Measurements from ENCODE around the gene PRICKLE3. TPM values are rescaled to one million over a fixed set of nuclear protein-coding genes. Genes with fewer than 3 reads are reported as not detected.

The PRICKLE3 gene
- total RNA-seq, 1 donor from 2014 or later = 14.2 TPM

DNA sequence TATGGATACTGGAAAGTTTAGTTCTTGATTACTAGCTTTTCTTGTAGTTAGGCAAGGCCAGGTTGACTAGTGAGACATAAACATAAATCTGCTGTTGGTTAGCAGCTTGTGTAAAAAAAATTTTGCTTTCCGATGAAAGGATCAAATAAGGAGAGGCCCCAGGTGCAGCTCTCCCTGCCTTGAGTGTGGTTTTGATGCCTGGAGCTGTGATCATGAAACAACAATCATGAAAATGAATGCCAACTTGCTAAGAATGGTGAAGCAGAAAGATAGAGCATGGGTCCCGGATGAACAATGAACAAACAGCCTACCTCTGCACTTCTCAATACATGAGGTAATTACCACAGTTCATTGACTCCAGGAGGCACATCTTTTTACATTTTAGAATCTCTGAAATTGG is 28.2 kb upstream of the PRICKLE3 start:
- peak; percentile 75 for FAIRE-seq
- no peaks in the 10 kb centered on the region for H3K36me3 Mint-ChIP-seq (ENCODE audit: low read depth, unreplicated experiment)
- H3K4me2 ChIP-seq (ENCODE audit: low read length) = no peak overlapping the region
- no peaks in the 10 kb centered on the region for H3K79me2 ChIP-seq (ENCODE audit: insufficient read depth, low read length)
- no peak for TF ChIP-seq EZH2 (IDR thresholded peaks at IDR 0.05; ENCODE audit: insufficient read depth, low read length)
- TF ChIP-seq, protein P1, sequence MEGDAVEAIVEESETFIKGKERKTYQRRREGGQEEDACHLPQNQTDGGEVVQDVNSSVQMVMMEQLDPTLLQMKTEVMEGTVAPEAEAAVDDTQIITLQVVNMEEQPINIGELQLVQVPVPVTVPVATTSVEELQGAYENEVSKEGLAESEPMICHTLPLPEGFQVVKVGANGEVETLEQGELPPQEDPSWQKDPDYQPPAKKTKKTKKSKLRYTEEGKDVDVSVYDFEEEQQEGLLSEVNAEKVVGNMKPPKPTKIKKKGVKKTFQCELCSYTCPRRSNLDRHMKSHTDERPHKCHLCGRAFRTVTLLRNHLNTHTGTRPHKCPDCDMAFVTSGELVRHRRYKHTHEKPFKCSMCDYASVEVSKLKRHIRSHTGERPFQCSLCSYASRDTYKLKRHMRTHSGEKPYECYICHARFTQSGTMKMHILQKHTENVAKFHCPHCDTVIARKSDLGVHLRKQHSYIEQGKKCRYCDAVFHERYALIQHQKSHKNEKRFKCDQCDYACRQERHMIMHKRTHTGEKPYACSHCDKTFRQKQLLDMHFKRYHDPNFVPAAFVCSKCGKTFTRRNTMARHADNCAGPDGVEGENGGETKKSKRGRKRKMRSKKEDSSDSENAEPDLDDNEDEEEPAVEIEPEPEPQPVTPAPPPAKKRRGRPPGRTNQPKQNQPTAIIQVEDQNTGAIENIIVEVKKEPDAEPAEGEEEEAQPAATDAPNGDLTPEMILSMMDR (IDR thresholded peaks at IDR 0.05; ENCODE audit: insufficient read depth, low read depth, low read length) = no peak
- no peak for DNase-seq (ENCODE audit: low read depth)
- H3K4me1 ChIP-seq (ENCODE audit: insufficient read depth, low read length) = no peaks in the 10 kb centered on the region
- no peaks in the 10 kb centered on the region for H4K20me1 ChIP-seq (ENCODE audit: insufficient read depth, low read length)
- H3K36me3 ChIP-seq (ENCODE audit: insufficient read depth, low read length) = no peaks in the 10 kb centered on the region
- H3K4me1 Mint-ChIP-seq (ENCODE audit: low read depth, unreplicated experiment) = no peaks in the 10 kb centered on the region
- peaks cover 2% of the 10 kb centered on the region for H3K9me3 Mint-ChIP-seq (ENCODE audit: unreplicated experiment)
- no peaks in the 10 kb centered on the region for H3K9me3 ChIP-seq (ENCODE audit: insufficient read depth, low read depth, low read length)
- H3K9ac ChIP-seq (ENCODE audit: low read length) = no peak overlapping the region
- no peaks in the 10 kb centered on the region for H3K27me3 ChIP-seq (ENCODE audit: insufficient read depth, low read length)
- no peak overlapping the region for H3K27ac ChIP-seq (ENCODE audit: low read depth, low read length)
- H3K4me3 Mint-ChIP-seq (ENCODE audit: unreplicated experiment) = no peak overlapping the region
- H3K27me3 Mint-ChIP-seq (ENCODE audit: low read depth, unreplicated experiment) = peaks cover 14% of the 10 kb centered on the region
- no peak overlapping the region for H2AFZ ChIP-seq (ENCODE audit: low read depth, low read length)
- no peak overlapping the region for H3K27ac Mint-ChIP-seq (ENCODE audit: unreplicated experiment)
- H3K4me3 ChIP-seq (ENCODE audit: insufficient read depth, low read depth, low read length) = no peak overlapping the region

DNA sequence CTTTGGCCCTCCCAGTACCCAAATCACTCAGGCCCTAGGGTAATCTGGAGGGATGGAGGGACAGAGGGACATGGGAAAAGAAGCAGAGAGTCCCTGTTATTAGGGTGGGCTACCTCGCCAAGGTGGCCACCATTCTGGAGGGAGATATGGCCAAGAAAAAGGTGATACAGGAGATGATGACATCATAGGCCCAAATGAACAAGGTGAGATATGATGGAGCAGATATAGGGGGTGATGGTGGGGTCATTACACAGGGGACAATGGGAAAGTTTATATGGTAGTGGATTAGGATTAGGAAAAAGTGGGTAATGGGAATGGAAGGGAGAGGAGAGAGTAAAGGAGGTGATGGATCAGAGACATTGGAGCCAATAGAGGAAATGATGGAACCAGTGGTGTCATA is 26.7 kb upstream of the PRICKLE3 start:
- FAIRE-seq (no peak), DNase-seq (ENCODE audit: low read depth) (no peak)
- no peak overlapping the region for H3K4me3 ChIP-seq (ENCODE audit: insufficient read depth, low read depth, low read length)
- no peaks in the 10 kb centered on the region for H3K36me3 Mint-ChIP-seq (ENCODE audit: low read depth, unreplicated experiment)
- H3K4me1 ChIP-seq (ENCODE audit: insufficient read depth, low read length) = no peaks in the 10 kb centered on the region
- H3K27me3 Mint-ChIP-seq (ENCODE audit: low read depth, unreplicated experiment) = peaks cover 13% of the 10 kb centered on the region
- no peak overlapping the region for H3K4me2 ChIP-seq (ENCODE audit: low read length)
- no peaks in the 10 kb centered on the region for H4K20me1 ChIP-seq (ENCODE audit: insufficient read depth, low read length)
- no peak overlapping the region for H3K27ac ChIP-seq (ENCODE audit: low read depth, low read length)
- no peak overlapping the region for H3K4me3 Mint-ChIP-seq (ENCODE audit: unreplicated experiment)
- H3K4me1 Mint-ChIP-seq (ENCODE audit: low read depth, unreplicated experiment) = no peaks in the 10 kb centered on the region
- H3K27me3 ChIP-seq (ENCODE audit: insufficient read depth, low read length) = no peaks in the 10 kb centered on the region
- H3K79me2 ChIP-seq (ENCODE audit: insufficient read depth, low read length) = no peaks in the 10 kb centered on the region
- TF ChIP-seq, protein P1 (IDR thresholded peaks at IDR 0.05; ENCODE audit: insufficient read depth, low read depth, low read length) = no peak
- TF ChIP-seq EZH2 (IDR thresholded peaks at IDR 0.05; ENCODE audit: insufficient read depth, low read length) = no peak
- peaks cover 2% of the 10 kb centered on the region for H3K9me3 Mint-ChIP-seq (ENCODE audit: unreplicated experiment)
- no peak overlapping the region for H3K27ac Mint-ChIP-seq (ENCODE audit: unreplicated experiment)
- H3K9me3 ChIP-seq (ENCODE audit: insufficient read depth, low read depth, low read length) = no peaks in the 10 kb centered on the region
- no peak overlapping the region for H2AFZ ChIP-seq (ENCODE audit: low read depth, low read length)
- H3K9ac ChIP-seq (ENCODE audit: low read length) = no peak overlapping the region
- H3K36me3 ChIP-seq (ENCODE audit: insufficient read depth, low read length) = no peaks in the 10 kb centered on the region

DNA sequence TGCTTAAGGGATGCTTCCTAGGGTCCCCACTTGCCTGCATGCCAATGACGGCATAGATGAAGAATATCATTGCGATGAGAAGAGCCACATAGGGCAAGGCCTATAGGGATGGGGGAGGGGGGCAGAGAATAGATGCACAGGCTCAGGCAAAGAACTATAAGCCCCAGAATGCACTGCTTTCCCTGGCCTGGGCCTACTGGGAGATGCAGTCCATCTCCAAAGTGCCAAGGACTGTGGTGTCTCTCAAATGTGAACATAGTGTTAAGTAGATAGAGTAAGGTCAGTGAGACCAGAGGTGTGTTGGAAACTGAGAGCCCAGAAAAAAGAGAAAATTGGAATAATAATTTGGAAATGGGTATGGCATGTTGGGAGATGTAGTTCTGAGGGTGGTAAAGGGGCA is 26.0 kb upstream of the PRICKLE3 start:
- peaks cover 12% of the 10 kb centered on the region for H3K27me3 Mint-ChIP-seq (ENCODE audit: low read depth, unreplicated experiment)
- no peaks in the 10 kb centered on the region for H3K36me3 Mint-ChIP-seq (ENCODE audit: low read depth, unreplicated experiment)
- H3K4me3 ChIP-seq (ENCODE audit: insufficient read depth, low read depth, low read length) = no peak overlapping the region

More for the DNA sequence above, 26.0 kb upstream of the PRICKLE3 start:
- H3K4me2 ChIP-seq (ENCODE audit: low read length) = no peak overlapping the region
- FAIRE-seq = peak; percentile 32
- TF ChIP-seq, protein P1 (IDR thresholded peaks at IDR 0.05; ENCODE audit: insufficient read depth, low read depth, low read length) = no peak
- no peak for TF ChIP-seq EZH2 (IDR thresholded peaks at IDR 0.05; ENCODE audit: insufficient read depth, low read length)
- Mint-ChIP-seq H3K4me3 (ENCODE audit: unreplicated experiment) (no peak overlapping the region), H3K27ac (ENCODE audit: unreplicated experiment) (no peak overlapping the region), H3K4me1 (ENCODE audit: low read depth, unreplicated experiment) (no peaks in the 10 kb centered on the region), H3K9me3 (ENCODE audit: unreplicated experiment) (peaks cover 2% of the 10 kb centered on the region)
- H3K79me2 ChIP-seq (ENCODE audit: insufficient read depth, low read length) = no peaks in the 10 kb centered on the region
- DNase-seq (ENCODE audit: low read depth) = no peak
- no peaks in the 10 kb centered on the region for H4K20me1 ChIP-seq (ENCODE audit: insufficient read depth, low read length)
- no peak overlapping the region for H2AFZ ChIP-seq (ENCODE audit: low read depth, low read length)
- no peaks in the 10 kb centered on the region for H3K36me3 ChIP-seq (ENCODE audit: insufficient read depth, low read length)
- no peaks in the 10 kb centered on the region for H3K27me3 ChIP-seq (ENCODE audit: insufficient read depth, low read length)
- H3K9ac ChIP-seq (ENCODE audit: low read length) = no peak overlapping the region
- no peak overlapping the region for H3K27ac ChIP-seq (ENCODE audit: low read depth, low read length)
- no peaks in the 10 kb centered on the region for H3K9me3 ChIP-seq (ENCODE audit: insufficient read depth, low read depth, low read length)
- no peaks in the 10 kb centered on the region for H3K4me1 ChIP-seq (ENCODE audit: insufficient read depth, low read length)
